D721Med (cell line): ENCODE measurements around the gene SEMA5B.

Experiments
- DNase-seq: peaks from one replicate; pipeline ENCODE4 v3.0.0; 2011; ENCODE audit warnings: low spot score; ENCODE audit not compliant: insufficient read length
- FAIRE-seq: peaks from 2 replicates; lab custom pipeline; 2011; peaks lifted over from hg19 to GRCh38; lab: Jason Lieb, UNC
- TF ChIP-seq, protein P1 (sequence below): IDR thresholded peaks from 2 replicates; pipeline ENCODE4 v1.5.1; 2012; ENCODE audit warnings: mild to moderate bottlenecking, control low read depth; ENCODE audit not compliant: insufficient read depth; ENCODE audit errors: missing control alignments

Gene SEMA5B

DNA sequence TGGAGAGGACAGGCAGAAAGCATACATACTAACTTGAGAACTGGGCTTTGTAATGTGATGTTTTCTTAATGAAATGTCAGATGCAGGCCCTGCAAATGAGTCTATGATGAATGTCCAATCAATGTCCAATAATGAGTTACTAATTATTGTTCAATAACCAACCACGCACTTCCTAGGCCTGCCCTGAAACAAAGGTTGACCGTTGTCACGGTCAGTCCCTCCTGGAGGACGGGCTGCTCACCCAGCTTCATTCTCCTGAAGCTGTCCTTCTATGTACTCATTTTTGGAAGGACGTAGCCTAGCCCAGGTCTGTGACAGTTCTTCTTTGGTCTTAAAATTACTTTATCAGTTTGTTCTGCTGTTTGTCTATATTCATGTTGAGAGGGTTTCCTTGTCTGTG lies 30.9 kb upstream of the SEMA5B start:
- DNase-seq (no peak), FAIRE-seq (no peak)

DNA sequence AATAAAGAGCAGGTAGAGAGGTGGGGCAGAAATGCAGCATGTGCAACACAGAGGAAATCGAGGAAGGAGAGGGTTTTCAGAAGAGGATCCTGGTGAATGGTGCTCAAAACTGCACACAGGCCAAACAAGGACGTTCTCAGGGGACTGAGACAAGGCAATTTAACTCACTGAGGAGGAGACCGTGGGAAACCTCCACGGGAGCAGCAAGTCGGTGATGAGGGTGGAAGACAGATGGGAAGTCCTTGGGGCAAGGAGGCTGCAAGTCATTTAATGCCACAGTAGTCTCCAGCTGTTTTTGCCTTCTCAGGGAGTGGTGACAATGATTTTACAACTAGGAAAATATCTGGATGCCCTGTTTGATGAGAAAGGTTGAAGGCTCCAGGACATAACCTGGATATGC lies 27.8 kb upstream of the SEMA5B start:
- DNase-seq (no peak), FAIRE-seq (no peak)
- TF ChIP-seq, protein P1, sequence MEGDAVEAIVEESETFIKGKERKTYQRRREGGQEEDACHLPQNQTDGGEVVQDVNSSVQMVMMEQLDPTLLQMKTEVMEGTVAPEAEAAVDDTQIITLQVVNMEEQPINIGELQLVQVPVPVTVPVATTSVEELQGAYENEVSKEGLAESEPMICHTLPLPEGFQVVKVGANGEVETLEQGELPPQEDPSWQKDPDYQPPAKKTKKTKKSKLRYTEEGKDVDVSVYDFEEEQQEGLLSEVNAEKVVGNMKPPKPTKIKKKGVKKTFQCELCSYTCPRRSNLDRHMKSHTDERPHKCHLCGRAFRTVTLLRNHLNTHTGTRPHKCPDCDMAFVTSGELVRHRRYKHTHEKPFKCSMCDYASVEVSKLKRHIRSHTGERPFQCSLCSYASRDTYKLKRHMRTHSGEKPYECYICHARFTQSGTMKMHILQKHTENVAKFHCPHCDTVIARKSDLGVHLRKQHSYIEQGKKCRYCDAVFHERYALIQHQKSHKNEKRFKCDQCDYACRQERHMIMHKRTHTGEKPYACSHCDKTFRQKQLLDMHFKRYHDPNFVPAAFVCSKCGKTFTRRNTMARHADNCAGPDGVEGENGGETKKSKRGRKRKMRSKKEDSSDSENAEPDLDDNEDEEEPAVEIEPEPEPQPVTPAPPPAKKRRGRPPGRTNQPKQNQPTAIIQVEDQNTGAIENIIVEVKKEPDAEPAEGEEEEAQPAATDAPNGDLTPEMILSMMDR: no peak

More for the DNA sequence above, 30.9 kb upstream of the SEMA5B start:
- TF ChIP-seq, protein P1: no peak

DNA sequence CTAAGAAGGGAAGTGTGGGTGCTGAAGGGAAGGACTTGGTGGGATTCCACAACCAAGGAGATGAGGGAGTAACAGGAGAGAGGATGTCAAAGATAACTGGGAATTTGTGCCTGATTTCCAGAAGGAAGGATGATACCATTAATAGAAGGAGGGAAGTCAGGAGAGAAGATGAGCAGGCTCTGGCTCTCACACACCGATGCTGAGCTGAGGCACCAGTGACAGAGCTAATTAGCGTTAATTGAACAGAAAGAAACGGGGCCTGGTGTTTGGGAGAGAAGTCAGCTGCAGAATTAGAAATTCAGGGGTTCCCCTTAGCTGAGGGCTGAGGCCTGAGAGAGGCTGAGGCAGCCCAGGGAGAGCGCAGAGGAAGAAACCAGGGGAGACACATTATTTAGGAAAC lies 27.4 kb upstream of the SEMA5B start:
- FAIRE-seq (no peak), DNase-seq (no peak)
- TF ChIP-seq, protein P1: no peak

DNA sequence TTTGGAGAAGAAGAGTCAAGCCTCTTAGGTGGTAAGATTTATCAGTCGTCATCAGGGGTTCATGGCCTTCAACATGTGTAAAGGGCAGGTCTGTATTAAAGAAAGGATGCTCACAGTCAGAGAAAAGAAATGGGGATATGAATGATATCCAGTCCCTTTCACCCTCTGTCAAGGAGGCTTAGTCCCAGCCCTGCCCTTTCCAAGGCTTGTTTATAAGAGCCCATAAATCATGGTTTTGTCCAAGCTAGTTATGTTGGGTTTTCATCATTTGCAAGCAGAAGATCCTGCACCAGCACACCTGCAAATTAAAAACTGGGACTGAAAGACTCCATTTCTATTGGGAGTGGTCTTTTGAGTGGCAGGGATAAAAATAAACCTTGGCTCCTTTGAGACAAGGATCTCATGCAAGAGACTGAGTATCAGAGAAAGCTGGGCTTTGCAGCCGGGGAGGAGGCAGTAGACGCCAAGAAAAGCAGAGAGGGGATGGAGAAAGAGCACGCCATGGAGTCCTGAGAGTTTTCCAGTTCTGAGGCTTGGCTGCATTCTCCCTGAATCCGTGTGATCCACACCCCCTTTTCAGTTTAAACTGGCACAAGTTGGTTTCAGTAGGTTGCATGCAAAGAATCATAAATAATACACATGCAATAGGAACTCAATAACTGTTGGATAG lies 26.7 kb upstream of the SEMA5B start:
- TF ChIP-seq, protein P1: no peak
- no peak for FAIRE-seq

DNA sequence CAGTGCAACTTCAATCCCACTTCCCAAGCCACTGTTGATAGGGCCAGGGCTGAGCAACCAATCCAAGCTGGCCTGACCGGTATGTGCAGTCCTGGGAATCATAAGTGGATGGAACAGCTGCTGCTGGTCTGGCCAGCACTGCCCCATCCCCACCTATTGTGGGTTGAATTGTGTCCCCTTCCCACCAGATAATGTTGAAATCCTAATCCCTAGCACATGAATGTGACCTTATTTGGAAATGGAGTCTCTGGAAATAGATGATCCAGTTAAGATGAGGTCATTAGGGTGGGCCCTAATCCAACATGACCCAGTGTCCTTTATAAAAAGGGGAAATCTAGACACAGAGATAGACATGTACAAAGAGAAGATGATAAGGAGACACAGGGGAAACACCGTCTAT lies 25.5 kb upstream of the SEMA5B start:
- TF ChIP-seq, protein P1: no peak
- DNase-seq (no peak), FAIRE-seq (no peak)

More for the DNA sequence above, 26.7 kb upstream of the SEMA5B start:
- DNase-seq: no peak

DNA sequence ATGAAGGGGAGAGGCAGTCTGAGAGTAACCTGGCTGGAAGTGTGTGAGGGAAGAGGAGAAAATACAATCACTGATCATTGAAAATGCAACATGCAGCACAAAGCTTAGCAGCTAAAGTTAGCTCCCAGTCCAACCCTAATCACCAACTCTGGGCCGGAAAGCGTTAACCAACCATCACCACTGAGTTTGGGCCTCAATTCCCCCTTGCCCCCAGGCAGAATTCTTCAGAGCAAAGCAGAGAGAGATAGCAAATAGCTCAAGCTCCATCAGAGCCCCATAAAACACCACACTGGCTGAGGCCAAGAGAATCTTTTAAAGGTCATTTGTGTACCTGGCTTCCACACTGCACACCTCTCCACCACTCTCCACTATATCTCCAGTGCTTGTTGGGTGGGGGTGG lies 23.1 kb upstream of the SEMA5B start:
- FAIRE-seq (no peak), DNase-seq (no peak)
- TF ChIP-seq, protein P1: no peak

DNA sequence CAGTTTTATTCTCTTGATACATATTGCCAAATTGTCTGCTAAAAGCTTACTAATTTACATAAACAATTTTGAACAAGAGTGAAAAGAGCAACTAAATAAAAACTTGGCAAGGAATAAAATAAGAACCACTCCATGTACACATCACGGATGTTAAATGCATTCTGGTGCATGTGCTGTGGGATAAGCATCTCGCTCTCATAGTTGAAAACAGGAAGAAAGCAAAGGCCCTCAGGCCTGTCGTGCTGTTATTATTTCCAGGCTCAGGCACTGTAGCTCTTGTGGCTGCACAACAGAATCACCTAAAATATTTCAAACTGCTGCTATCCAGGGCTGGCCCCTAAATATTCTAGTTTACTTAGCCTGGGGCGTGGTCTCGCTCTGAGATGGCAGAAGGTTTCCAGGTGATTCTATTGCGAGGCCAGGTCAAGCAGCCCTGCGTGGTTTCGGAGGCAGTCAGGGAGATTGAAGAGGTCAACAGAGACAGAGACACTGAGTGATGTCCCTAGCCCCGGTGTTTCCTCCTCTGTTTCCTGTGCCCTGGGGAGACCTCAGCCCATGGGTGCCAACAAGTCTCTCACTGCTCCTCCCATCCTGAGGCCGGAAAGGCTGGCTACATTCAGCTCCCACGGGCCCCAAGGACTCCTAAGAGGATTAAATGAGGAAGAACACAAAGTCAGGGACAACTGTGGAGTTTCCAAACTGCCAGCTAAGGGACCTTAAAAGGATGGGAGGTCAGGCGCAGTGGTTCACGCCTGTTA lies 21.1 kb upstream of the SEMA5B start:
- no peak for DNase-seq
- FAIRE-seq: no peak
- TF ChIP-seq, protein P1: no peak
